Measurements from ENCODE around the gene KRT6C.

DNA sequence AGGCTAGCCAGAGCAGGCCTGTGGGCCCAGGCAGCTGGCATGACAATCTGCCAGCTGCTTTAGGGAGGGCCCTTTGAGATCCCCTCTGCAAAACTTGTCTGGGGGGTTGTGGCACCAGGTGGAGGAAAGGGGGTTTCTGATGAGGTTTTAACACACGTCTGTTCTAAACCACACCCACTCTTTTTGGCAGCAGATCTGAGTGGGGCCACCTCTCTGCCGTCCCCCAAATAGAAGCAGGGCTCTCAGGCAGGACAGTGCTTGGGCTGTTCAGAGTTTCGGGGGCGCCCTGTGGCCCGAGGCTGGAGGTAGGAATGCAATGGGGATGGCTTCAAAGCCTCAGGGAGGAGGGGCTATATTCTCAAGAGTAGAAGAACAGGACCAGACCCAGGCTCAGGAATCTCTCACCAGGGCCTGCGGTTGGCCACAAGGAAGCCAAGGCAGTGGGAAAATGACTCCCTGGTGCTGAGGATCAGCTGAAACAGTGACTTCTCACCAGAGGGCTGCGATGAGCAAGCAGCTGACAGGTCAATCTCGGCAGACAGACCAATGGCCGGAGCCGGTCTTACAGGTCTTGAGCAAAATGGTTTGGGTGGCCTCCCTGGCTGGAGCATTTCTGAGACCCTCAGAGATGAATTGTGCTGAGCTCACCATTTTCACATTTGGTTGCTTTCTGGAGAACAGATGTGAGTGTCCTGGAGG, 48.1 kb upstream of the KRT6C start:
- TF ChIP-seq CTCF (IDR thresholded peaks at IDR 0.05) = no peak
- TF ChIP-seq POLR2A (IDR thresholded peaks at IDR 0.05) = no peak

Measured in transverse colon (tissue), 3 donors.